Keratinocyte (primary cell): ENCODE measurements around the gene SFRP5. TPM values are rescaled to one million over a fixed set of nuclear protein-coding genes. Genes with fewer than 3 reads are reported as not detected.

Experiments
- DNase-seq: peaks from one replicate; pipeline ENCODE4 v3.0.0-alpha.2; 2011; ENCODE audit warnings: low read depth, missing footprints, low spot score
- FAIRE-seq: peaks from 2 replicates; lab custom pipeline; 2011; peaks lifted over from hg19 to GRCh38; lab: Jason Lieb, UNC
- H2AFZ ChIP-seq: 2 replicates; pipeline ENCODE4 v1.6.0; 2012; ENCODE audit warnings: low read length, control low read depth, inconsistent platforms; ENCODE audit not compliant: control insufficient read depth
- H3K27ac ChIP-seq: 2 replicates; pipeline ENCODE4 v1.5.1; 2011; ENCODE audit warnings: low read length; ENCODE audit not compliant: control insufficient read depth, insufficient read depth
- H3K27me3 ChIP-seq: 3 replicates; pipeline ENCODE4 v1.6.0; 2011; ENCODE audit warnings: low read length; ENCODE audit not compliant: control insufficient read depth, insufficient read depth; ENCODE audit errors: extremely low read depth
- H3K36me3 ChIP-seq, 2 experiments: 2 replicates in 1 of 2; 3 replicates in 1 of 2; pipeline ENCODE4 v1.5.1; 2011; ENCODE audit warnings: low read length in 2 of 2, mild to moderate bottlenecking in 1 of 2; ENCODE audit not compliant: control insufficient read depth in 2 of 2, insufficient read depth in 2 of 2; ENCODE audit errors: extremely low read depth in 1 of 2
- H3K4me1 ChIP-seq: 3 replicates; pipeline ENCODE4 v1.5.1; 2011; ENCODE audit warnings: low read length; ENCODE audit not compliant: control insufficient read depth, insufficient read depth; ENCODE audit errors: extremely low read depth
- H3K4me2 ChIP-seq: 3 replicates; pipeline ENCODE4 v1.6.0; 2011; ENCODE audit warnings: low read depth, low read length; ENCODE audit not compliant: control insufficient read depth, insufficient read depth; ENCODE audit errors: extremely low read depth
- H3K4me3 ChIP-seq, 3 experiments: fragments of 200-600 bp in 1 of 3; sonication (generic) in 1 of 3; 2 replicates in 2 of 3; 3 replicates in 1 of 3; pipeline ENCODE4 v1.5.1; 2011 to 2016; ENCODE audit warnings: low read length in 3 of 3, mild to moderate bottlenecking in 3 of 3, control low read depth in 2 of 3, inconsistent platforms in 1 of 3, low read depth in 1 of 3, mixed read lengths in 1 of 3, mixed run types in 1 of 3, moderate library complexity in 1 of 3; ENCODE audit not compliant: control insufficient read depth in 2 of 3, insufficient read depth in 2 of 3; ENCODE audit errors: extremely low read depth in 1 of 3
- H3K79me2 ChIP-seq: 2 replicates; pipeline ENCODE4 v1.6.0; 2012; ENCODE audit warnings: low read length; ENCODE audit not compliant: control insufficient read depth, insufficient read depth
- H3K9ac ChIP-seq: 3 replicates; pipeline ENCODE4 v1.6.0; 2011; ENCODE audit warnings: low read length; ENCODE audit not compliant: control insufficient read depth, insufficient read depth; ENCODE audit errors: extremely low read depth
- H3K9me1 ChIP-seq: 3 replicates; pipeline ENCODE4 v1.6.0; 2011; ENCODE audit warnings: low read length; ENCODE audit not compliant: control insufficient read depth, insufficient read depth; ENCODE audit errors: extremely low read depth
- H3K9me3 ChIP-seq: 2 replicates; pipeline ENCODE4 v1.5.1; 2012; ENCODE audit warnings: low read depth, low read length; ENCODE audit not compliant: control insufficient read depth
- H4K20me1 ChIP-seq: 3 replicates; pipeline ENCODE4 v1.6.0; 2011; ENCODE audit warnings: low read length; ENCODE audit not compliant: control insufficient read depth, insufficient read depth; ENCODE audit errors: extremely low read depth
- CTCF ChIP-seq, 3 experiments: IDR thresholded peaks in 1 of 3; conservative IDR thresholded peaks in 1 of 3; optimal IDR thresholded peaks in 1 of 3; 2 replicates in 2 of 3; 3 replicates in 1 of 3; pipeline versions ENCODE3 to v1.5.1; 2011; ENCODE audit warnings: low read length in 3 of 3, mild to moderate bottlenecking in 3 of 3, moderate library complexity in 2 of 3, control low read depth in 1 of 3, inconsistent platforms in 1 of 3; ENCODE audit not compliant: insufficient read depth in 2 of 3; ENCODE audit errors: extremely low read depth in 1 of 3
- EZH2 ChIP-seq: IDR thresholded peaks from one replicate; pipeline ENCODE4 v1.6.1; 2012; ENCODE audit warnings: inconsistent platforms, mild to moderate bottlenecking, low read length, moderate library complexity
- dilution Hi-C: fragments of 300-500 bp; cut with MboI; formaldehyde crosslinking; loops from one replicate; pipeline ENCODE4 v1.7.0; 2020; ENCODE audit warnings: low sequenced_read_pairs; ENCODE audit not compliant: extremely low pct_ligation_motif_present
- polyA plus RNA-seq, 5 experiments: library from polyadenylated mRNA; depleted of rRNA in 3 of 5; stranded (reverse) in 3 of 5; stranded (forward) in 1 of 5; unstranded in 1 of 5; fragments of >200 nt; gene quantifications; 1 replicate in 1 of 5; 2 replicates in 3 of 5; 3 replicates in 1 of 5; pipeline versions ENCODE4 v1.2.1 to v1.2.3, GENCODE V29; 2011 to 2012; ENCODE audit warnings: missing spikeins in 2 of 5, low read depth in 1 of 5, low replicate concordance in 1 of 5

The SFRP5 gene
- polyA plus RNA-seq, 1 donor (not counting 4 experiments of a cell fraction or from before 2014, with no cell fraction given) = not detected

- dilution Hi-C loops = no loop called here
- Histone ChIP-seq H3K36me3 (peaks cover 25 to 29% of the 10 kb centered on the region in 2 experiments), H3K4me1 (peaks cover 10% of the 10 kb centered on the region), H3K9me1 (no peaks in the 10 kb centered on the region), H2AFZ (no peak overlapping the region), H3K9me3 (no peaks in the 10 kb centered on the region), H3K27ac (no peak overlapping the region), H3K27me3 (no peaks in the 10 kb centered on the region), H3K4me2 (no peak overlapping the region), H3K4me3 (no peak overlapping the region), H3K79me2 (peaks cover 55% of the 10 kb centered on the region), H4K20me1 (no peaks in the 10 kb centered on the region), H3K9ac (no peak overlapping the region)
- no peak for DNase-seq
- FAIRE-seq = no peak
- no peak for TF ChIP-seq CTCF (optimal IDR thresholded peaks at IDR 0.05 in 1 of 3, IDR thresholded peaks at IDR 0.05 in 1 of 3, conservative IDR thresholded peaks at IDR 0.05 in 1 of 3; ENCODE audit: extremely low read depth in 1 of 3, insufficient read depth in 2 of 3, low read length in 3 of 3)
- TF ChIP-seq EZH2 = no peak
These were observed 31.2 kb downstream of the SFRP5 start for GRCh38 chr10:97740613-97741012.

- dilution Hi-C loops = no loop called here
- Histone ChIP-seq H3K9me1 (no peaks in the 10 kb centered on the region), H3K27ac (no peak overlapping the region), H3K4me3 (no peak overlapping the region), H3K9ac (no peak overlapping the region), H3K79me2 (peaks cover 51% of the 10 kb centered on the region), H2AFZ (no peak overlapping the region), H3K36me3 (peaks cover 13 to 21% of the 10 kb centered on the region in 2 experiments), H3K4me2 (peak overlapping the region; percentile 86), H3K9me3 (no peaks in the 10 kb centered on the region), H4K20me1 (no peaks in the 10 kb centered on the region), H3K27me3 (no peaks in the 10 kb centered on the region), H3K4me1 (peaks cover 10% of the 10 kb centered on the region)
- FAIRE-seq (no peak), DNase-seq (no peak)
- no peak for TF ChIP-seq EZH2
- TF ChIP-seq CTCF (optimal IDR thresholded peaks at IDR 0.05 in 1 of 3, IDR thresholded peaks at IDR 0.05 in 1 of 3, conservative IDR thresholded peaks at IDR 0.05 in 1 of 3; ENCODE audit: extremely low read depth in 1 of 3, insufficient read depth in 2 of 3, low read length in 3 of 3) = no peak
These were observed 33.2 kb downstream of the SFRP5 start for GRCh38 chr10:97738616-97739015.
